IPS DF 4.7 (cell line): Measurements from ENCODE around the gene MTMR2.
"Not testable (repeated sequence)": the region's sequence is repeated elsewhere in the genome, so short reads cannot be mapped to it uniquely, and the experiment has no call there.

ENCODE experiments used
- DNase-seq: peaks from one replicate; pipeline ENCODE4 v3.0.0-alpha.2; 2013; ENCODE audit warnings: low spot score; ENCODE audit errors: extremely low read depth

The MTMR2 gene

GRCh38 chr11:95821640-95822039, 102.3 kb downstream of the MTMR2 start:
- DNase-seq: no peak

GRCh38 chr11:95816037-95816436, 107.9 kb downstream of the MTMR2 start:
- no peak for DNase-seq

GRCh38 chr11:95811052-95811451, 112.9 kb downstream of the MTMR2 start:
- DNase-seq: not testable (repeated sequence)

- DNase-seq: not testable (repeated sequence)
Measured at GRCh38 chr11:95806464-95806863, 117.4 kb downstream of the MTMR2 start.

GRCh38 chr11:95805869-95806268, 118.0 kb downstream of the MTMR2 start:
- no peak for DNase-seq

- no peak for DNase-seq
Measured at GRCh38 chr11:95803973-95804372, 119.9 kb downstream of the MTMR2 start.

- no peak for DNase-seq
Measured at GRCh38 chr11:95802806-95803205, 121.1 kb downstream of the MTMR2 start.

GRCh38 chr11:95800438-95800837, 123.5 kb downstream of the MTMR2 start:
- no peak for DNase-seq

GRCh38 chr11:95799546-95799945, 124.4 kb downstream of the MTMR2 start:
- DNase-seq: no peak

GRCh38 chr11:95796501-95796900, 127.4 kb downstream of the MTMR2 start:
- DNase-seq: no peak

- DNase-seq: no peak
Measured at GRCh38 chr11:95795627-95796295, 128.1 kb downstream of the MTMR2 start.

GRCh38 chr11:95794086-95794485, 129.8 kb downstream of the MTMR2 start:
- no peak for DNase-seq

GRCh38 chr11:95793116-95793515, 130.8 kb downstream of the MTMR2 start:
- no peak for DNase-seq

- DNase-seq: no peak
Measured at GRCh38 chr11:95792700-95793099, 131.2 kb downstream of the MTMR2 start.

GRCh38 chr11:95792200-95792599, 131.7 kb downstream of the MTMR2 start:
- DNase-seq: no peak

GRCh38 chr11:95791709-95792033, 132.2 kb downstream of the MTMR2 start:
- no peak for DNase-seq

- no peak for DNase-seq
Measured at GRCh38 chr11:95790933-95791708, 132.8 kb downstream of the MTMR2 start.

GRCh38 chr11:95790123-95790932, 133.6 kb downstream of the MTMR2 start, which contains the start of gene CEP57:
Gene CEP57, plus strand, starts transcription at chr11:95790498. Its CDS starts 201 bp downstream, at chr11:95790699.
- DNase-seq: peak; percentile 99

GRCh38 chr11:95789506-95790122, 134.3 kb downstream of the MTMR2 start, which contains the start of gene FAM76B:
Gene FAM76B, minus strand, starts transcription at chr11:95789782. Its CDS starts 304 bp downstream, at chr11:95789478.
- DNase-seq: peak; percentile 93

GRCh38 chr11:95788921-95789505, 134.9 kb downstream of the MTMR2 start:
- no peak for DNase-seq
